ENCODE data around the gene CACNA2D3. TPM values are rescaled to one million over a fixed set of nuclear protein-coding genes. Genes with fewer than 3 reads are reported as not detected.

The CACNA2D3 gene
- total RNA-seq, 1 experiment from 2014 or later, result not detected

DNA sequence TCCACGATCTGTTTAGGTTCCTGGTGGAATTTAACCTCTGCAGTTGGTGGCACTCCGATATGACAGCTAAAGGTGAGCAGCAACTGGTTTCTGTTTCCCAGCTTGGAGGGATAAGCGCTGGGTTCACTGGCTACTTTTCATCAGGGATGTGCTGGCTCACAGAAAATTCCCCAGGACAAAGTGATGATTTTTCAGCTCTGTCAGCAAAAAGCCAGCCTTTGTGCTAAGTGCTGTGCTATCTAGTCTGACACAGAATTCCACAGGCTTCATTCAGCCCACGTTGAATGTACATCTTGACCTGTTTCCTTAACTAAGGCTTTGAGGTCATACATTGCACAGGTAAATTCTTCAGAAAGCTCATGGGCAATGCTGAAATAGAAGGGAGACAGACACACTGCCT, 887.0 kb downstream of the CACNA2D3 start:
- H4K20me1 ChIP-seq (ENCODE audit: low read length), result no peaks in the 10 kb centered on the region
- no peaks in the 10 kb centered on the region for H3K9me3 ChIP-seq (ENCODE audit: low read length)
- no peak overlapping the region for H3K9ac ChIP-seq (ENCODE audit: low read length)
- ATAC-seq (no peak), DNase-seq (no peak)
- H3K79me2 ChIP-seq (ENCODE audit: low read length), result no peaks in the 10 kb centered on the region
- H3K4me2 ChIP-seq (ENCODE audit: low read length), result no peak overlapping the region
- H3F3A ChIP-seq (ENCODE audit: low read length, unreplicated experiment), result no peaks in the 10 kb centered on the region
- no peak for TF ChIP-seq EZH2phosphoT487 (IDR thresholded peaks at IDR 0.05; ENCODE audit: borderline replicate concordance, low read length)
- TF ChIP-seq, protein P1, sequence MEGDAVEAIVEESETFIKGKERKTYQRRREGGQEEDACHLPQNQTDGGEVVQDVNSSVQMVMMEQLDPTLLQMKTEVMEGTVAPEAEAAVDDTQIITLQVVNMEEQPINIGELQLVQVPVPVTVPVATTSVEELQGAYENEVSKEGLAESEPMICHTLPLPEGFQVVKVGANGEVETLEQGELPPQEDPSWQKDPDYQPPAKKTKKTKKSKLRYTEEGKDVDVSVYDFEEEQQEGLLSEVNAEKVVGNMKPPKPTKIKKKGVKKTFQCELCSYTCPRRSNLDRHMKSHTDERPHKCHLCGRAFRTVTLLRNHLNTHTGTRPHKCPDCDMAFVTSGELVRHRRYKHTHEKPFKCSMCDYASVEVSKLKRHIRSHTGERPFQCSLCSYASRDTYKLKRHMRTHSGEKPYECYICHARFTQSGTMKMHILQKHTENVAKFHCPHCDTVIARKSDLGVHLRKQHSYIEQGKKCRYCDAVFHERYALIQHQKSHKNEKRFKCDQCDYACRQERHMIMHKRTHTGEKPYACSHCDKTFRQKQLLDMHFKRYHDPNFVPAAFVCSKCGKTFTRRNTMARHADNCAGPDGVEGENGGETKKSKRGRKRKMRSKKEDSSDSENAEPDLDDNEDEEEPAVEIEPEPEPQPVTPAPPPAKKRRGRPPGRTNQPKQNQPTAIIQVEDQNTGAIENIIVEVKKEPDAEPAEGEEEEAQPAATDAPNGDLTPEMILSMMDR (conservative IDR thresholded peaks at IDR 0.05; ENCODE audit: low read depth, low read length), result no peak
- TF ChIP-seq EZH2 (IDR thresholded peaks at IDR 0.05; ENCODE audit: low read length, unreplicated experiment), result no peak
- ChIA-PET POLR2A (ENCODE audit: unreplicated experiment) (no interaction called here), CTCF (no interaction called here)
- no peaks in the 10 kb centered on the region for H3K36me3 ChIP-seq (ENCODE audit: low read depth, low read length)
- H3K9me2 ChIP-seq (replicated peaks; ENCODE audit: low read length), result no peaks in the 10 kb centered on the region
- intact Hi-C loops (cut with micrococcal nuclease), result no loop called here
- peaks cover 24% of the 10 kb centered on the region for H3K27me3 ChIP-seq (ENCODE audit: low read length)
- no peaks in the 10 kb centered on the region for H3K4me1 ChIP-seq (ENCODE audit: insufficient read depth, low read length)
- H3K27ac ChIP-seq (ENCODE audit: low read length), result no peak overlapping the region
- no peak overlapping the region for H2AFZ ChIP-seq (ENCODE audit: low read length)
- no peak overlapping the region for H3K4me3 ChIP-seq (ENCODE audit: low read length)
- BruUV-seq (replicated peaks), result no TSS peak

DNA sequence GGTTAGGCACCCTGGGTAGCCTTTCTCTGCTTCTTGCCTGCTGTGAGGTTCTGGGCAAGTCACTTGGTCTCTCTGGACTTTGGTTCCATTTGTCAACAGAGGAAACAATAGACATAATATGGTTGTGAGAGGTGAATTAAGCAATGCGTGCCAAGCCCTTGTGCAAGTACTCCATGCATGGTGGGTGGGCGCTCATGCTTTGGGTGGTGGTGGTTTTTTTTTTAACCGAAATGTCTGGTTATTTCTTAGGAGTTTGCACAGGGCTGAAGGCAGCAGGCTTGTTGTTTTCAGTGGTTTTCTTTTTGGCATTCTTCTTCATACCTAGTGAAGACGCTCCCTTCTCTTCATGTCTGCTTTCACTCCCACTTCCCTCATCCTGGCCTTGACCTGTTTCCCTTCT, 889.7 kb downstream of the CACNA2D3 start:
- H3K4me2 ChIP-seq (ENCODE audit: low read length), result no peak overlapping the region
- intact Hi-C loops (cut with micrococcal nuclease), result no loop called here
- H3K9me3 ChIP-seq (ENCODE audit: low read length), result no peaks in the 10 kb centered on the region
- POLR2A ChIA-PET (ENCODE audit: unreplicated experiment), result no interaction called here
- CTCF ChIA-PET, result interaction anchor here (0.8 kb wide), 1 partner anchor 181 kb away, joined by 3 read pairs; no protein-coding TSS in a partner anchor
- TF ChIP-seq EZH2 (IDR thresholded peaks at IDR 0.05; ENCODE audit: low read length, unreplicated experiment), result no peak
- TF ChIP-seq EZH2phosphoT487 (IDR thresholded peaks at IDR 0.05; ENCODE audit: borderline replicate concordance, low read length), result no peak
- TF ChIP-seq, protein P1 (conservative IDR thresholded peaks at IDR 0.05; ENCODE audit: low read depth, low read length), result no peak
- H2AFZ ChIP-seq (ENCODE audit: low read length), result no peak overlapping the region
- H3K79me2 ChIP-seq (ENCODE audit: low read length), result no peaks in the 10 kb centered on the region
- H4K20me1 ChIP-seq (ENCODE audit: low read length), result no peaks in the 10 kb centered on the region
- H3K36me3 ChIP-seq (ENCODE audit: low read depth, low read length), result no peaks in the 10 kb centered on the region
- H3F3A ChIP-seq (ENCODE audit: low read length, unreplicated experiment), result no peaks in the 10 kb centered on the region
- DNase-seq (no peak), ATAC-seq (no peak)
- H3K27ac ChIP-seq (ENCODE audit: low read length), result no peak overlapping the region
- BruUV-seq (replicated peaks), result no TSS peak
- H3K9me2 ChIP-seq (replicated peaks; ENCODE audit: low read length), result no peaks in the 10 kb centered on the region
- no peaks in the 10 kb centered on the region for H3K4me1 ChIP-seq (ENCODE audit: insufficient read depth, low read length)
- H3K4me3 ChIP-seq (ENCODE audit: low read length), result no peak overlapping the region
- no peak overlapping the region for H3K9ac ChIP-seq (ENCODE audit: low read length)
- peaks cover 5% of the 10 kb centered on the region; the same call in 1 of the 2 replicates for H3K27me3 ChIP-seq (ENCODE audit: low read length)

DNA sequence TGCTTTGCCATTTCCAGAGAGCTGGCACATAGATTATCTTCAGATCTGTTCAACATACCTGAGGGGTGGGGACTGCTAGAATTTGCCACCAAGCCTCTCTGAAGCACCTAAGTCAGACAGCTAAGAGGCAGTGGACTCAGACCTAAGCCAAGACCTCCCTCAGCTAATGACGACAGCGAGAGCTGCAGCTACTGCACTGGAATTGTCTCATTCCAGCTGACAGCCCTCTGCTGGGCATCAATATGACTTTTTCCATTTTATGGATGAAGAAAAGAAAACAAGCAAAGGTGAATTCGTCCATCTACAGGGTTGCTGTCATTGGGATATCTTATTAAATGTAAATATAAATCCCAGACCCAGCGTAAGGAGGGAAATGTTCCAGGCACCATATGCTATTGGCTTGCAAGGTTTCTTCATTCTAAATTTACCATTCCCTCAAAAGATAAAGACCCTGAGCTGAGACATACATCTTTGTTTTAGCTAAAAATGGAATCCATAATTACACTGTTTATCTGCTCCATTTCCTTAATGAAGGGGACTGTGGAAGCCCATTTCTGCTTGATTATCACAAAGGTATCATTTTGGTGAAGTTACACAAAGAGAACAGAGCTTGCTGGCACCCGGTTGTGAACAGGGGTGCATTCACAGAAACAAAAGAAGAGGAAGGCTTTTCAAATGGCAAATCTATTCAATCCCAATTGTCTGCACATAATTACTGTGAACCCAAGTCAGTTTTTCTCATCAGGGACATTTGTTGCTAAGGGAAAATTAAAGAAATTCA, 891.0 kb downstream of the CACNA2D3 start:
- Histone ChIP-seq H3K9ac (ENCODE audit: low read length) (no peak overlapping the region), H3K36me3 (ENCODE audit: low read depth, low read length) (no peaks in the 10 kb centered on the region), H3K9me2 (replicated peaks; ENCODE audit: low read length) (no peaks in the 10 kb centered on the region), H3K4me2 (ENCODE audit: low read length) (no peak overlapping the region), H3K4me1 (ENCODE audit: insufficient read depth, low read length) (no peaks in the 10 kb centered on the region), H3K79me2 (ENCODE audit: low read length) (no peaks in the 10 kb centered on the region), H3K27me3 (ENCODE audit: low read length) (0 out of 2 replicates have a peak, but pooled peaks cover 5% of the 10 kb centered on the region), H3K9me3 (ENCODE audit: low read length) (no peaks in the 10 kb centered on the region), H4K20me1 (ENCODE audit: low read length) (no peaks in the 10 kb centered on the region), H2AFZ (ENCODE audit: low read length) (no peak overlapping the region), H3K27ac (ENCODE audit: low read length) (no peak overlapping the region), H3F3A (ENCODE audit: low read length, unreplicated experiment) (no peaks in the 10 kb centered on the region), H3K4me3 (ENCODE audit: low read length) (no peak overlapping the region)
- peak; percentile 31; the same call in 1 of the 2 replicates for ATAC-seq
- DNase-seq, result peak; percentile 20
- no TSS peak for BruUV-seq (replicated peaks)
- intact Hi-C loops (cut with micrococcal nuclease), result loop anchor here (1.0 kb wide), 1 partner anchor 143 kb away; no protein-coding TSS in a partner anchor
- POLR2A ChIA-PET (ENCODE audit: unreplicated experiment), result no interaction called here
- TF ChIP-seq, protein P1 (conservative IDR thresholded peaks at IDR 0.05; ENCODE audit: low read depth, low read length), result peak; percentile 46; the same call in 1 of the 2 replicates
- no peak for TF ChIP-seq EZH2phosphoT487 (IDR thresholded peaks at IDR 0.05; ENCODE audit: borderline replicate concordance, low read length)
- CTCF ChIA-PET, result interaction anchor here (0.6 to 0.8 kb wide), 2 partner anchors 145 to 182 kb away, joined by 3 read pairs; no protein-coding TSS in a partner anchor
